ENCODE measurements around the gene PTPRA. TPM values are rescaled to one million over a fixed set of nuclear protein-coding genes. Genes with fewer than 3 reads are reported as not detected.
A peak's percentile ranks its signal among the peaks of the same experiment; 100 is the strongest.
"Not testable (repeated sequence)": the region's sequence is repeated elsewhere in the genome, so short reads cannot be mapped to it uniquely, and the experiment has no call there.

The PTPRA gene
- total RNA-seq, 1 donor from 2014 or later: 50.1 TPM

DNA sequence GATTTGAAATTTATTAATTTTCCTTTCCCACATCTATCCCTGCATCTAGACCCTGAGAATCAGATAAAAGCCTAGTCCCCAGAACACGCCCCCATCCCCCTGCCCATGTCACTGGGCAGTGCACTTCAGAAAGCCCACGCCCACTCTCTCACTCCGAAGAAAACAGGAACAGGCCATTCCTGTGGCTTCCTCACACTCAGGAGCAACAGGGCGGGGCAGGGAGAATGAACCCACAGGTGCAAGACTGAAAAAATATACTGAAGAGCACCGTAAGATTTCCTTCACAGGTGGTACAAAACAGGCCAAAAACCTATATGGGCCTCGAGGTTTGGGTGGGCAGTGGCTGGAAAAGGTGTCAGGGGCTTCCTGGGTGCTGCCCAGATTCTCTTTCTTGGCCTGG, 201.5 kb downstream of the PTPRA start:
- Mint-ChIP-seq H3K27me3 (ENCODE audit: low read depth, unreplicated experiment) (peaks cover 28% of the 10 kb centered on the region), H3K4me1 (ENCODE audit: low read depth, unreplicated experiment) (peaks cover 3% of the 10 kb centered on the region), H3K27ac (ENCODE audit: unreplicated experiment) (peak overlapping the region; percentile 23), H3K4me3 (ENCODE audit: unreplicated experiment) (no peak overlapping the region), H3K36me3 (ENCODE audit: low read depth, unreplicated experiment) (no peaks in the 10 kb centered on the region), H3K9me3 (ENCODE audit: unreplicated experiment) (no peaks in the 10 kb centered on the region)
- H3K27me3 ChIP-seq (ENCODE audit: insufficient read depth, low read length): peaks cover 25% of the 10 kb centered on the region
- no peak overlapping the region for H3K4me3 ChIP-seq (ENCODE audit: insufficient read depth, low read depth, low read length)
- H3K4me2 ChIP-seq (ENCODE audit: low read length): no peak overlapping the region
- H3K4me1 ChIP-seq (ENCODE audit: insufficient read depth, low read length): no peaks in the 10 kb centered on the region
- H3K79me2 ChIP-seq (ENCODE audit: insufficient read depth, low read length): no peaks in the 10 kb centered on the region
- FAIRE-seq (no peak), DNase-seq (ENCODE audit: low read depth) (no peak)
- H4K20me1 ChIP-seq (ENCODE audit: insufficient read depth, low read length): no peaks in the 10 kb centered on the region
- no peak overlapping the region for H3K9ac ChIP-seq (ENCODE audit: low read length)
- H3K27ac ChIP-seq (ENCODE audit: low read depth, low read length): no peak overlapping the region
- TF ChIP-seq, protein P1, sequence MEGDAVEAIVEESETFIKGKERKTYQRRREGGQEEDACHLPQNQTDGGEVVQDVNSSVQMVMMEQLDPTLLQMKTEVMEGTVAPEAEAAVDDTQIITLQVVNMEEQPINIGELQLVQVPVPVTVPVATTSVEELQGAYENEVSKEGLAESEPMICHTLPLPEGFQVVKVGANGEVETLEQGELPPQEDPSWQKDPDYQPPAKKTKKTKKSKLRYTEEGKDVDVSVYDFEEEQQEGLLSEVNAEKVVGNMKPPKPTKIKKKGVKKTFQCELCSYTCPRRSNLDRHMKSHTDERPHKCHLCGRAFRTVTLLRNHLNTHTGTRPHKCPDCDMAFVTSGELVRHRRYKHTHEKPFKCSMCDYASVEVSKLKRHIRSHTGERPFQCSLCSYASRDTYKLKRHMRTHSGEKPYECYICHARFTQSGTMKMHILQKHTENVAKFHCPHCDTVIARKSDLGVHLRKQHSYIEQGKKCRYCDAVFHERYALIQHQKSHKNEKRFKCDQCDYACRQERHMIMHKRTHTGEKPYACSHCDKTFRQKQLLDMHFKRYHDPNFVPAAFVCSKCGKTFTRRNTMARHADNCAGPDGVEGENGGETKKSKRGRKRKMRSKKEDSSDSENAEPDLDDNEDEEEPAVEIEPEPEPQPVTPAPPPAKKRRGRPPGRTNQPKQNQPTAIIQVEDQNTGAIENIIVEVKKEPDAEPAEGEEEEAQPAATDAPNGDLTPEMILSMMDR (IDR thresholded peaks at IDR 0.05; ENCODE audit: insufficient read depth, low read depth, low read length): no peak
- no peak for TF ChIP-seq EZH2 (IDR thresholded peaks at IDR 0.05; ENCODE audit: insufficient read depth, low read length)
- no peaks in the 10 kb centered on the region for H3K9me3 ChIP-seq (ENCODE audit: insufficient read depth, low read depth, low read length)
- no peaks in the 10 kb centered on the region for H3K36me3 ChIP-seq (ENCODE audit: insufficient read depth, low read length)
- H2AFZ ChIP-seq (ENCODE audit: low read depth, low read length): no peak overlapping the region

- not testable (repeated sequence) for H3K79me2 ChIP-seq (ENCODE audit: insufficient read depth, low read length); H3K4me3 Mint-ChIP-seq (ENCODE audit: unreplicated experiment); H3K4me3 ChIP-seq (ENCODE audit: insufficient read depth, low read depth, low read length); H3K4me2 ChIP-seq (ENCODE audit: low read length); H3K27ac Mint-ChIP-seq (ENCODE audit: unreplicated experiment); H3K4me1 ChIP-seq (ENCODE audit: insufficient read depth, low read length); H3K36me3 Mint-ChIP-seq (ENCODE audit: low read depth, unreplicated experiment); H3K9me3 ChIP-seq (ENCODE audit: insufficient read depth, low read depth, low read length); H2AFZ ChIP-seq (ENCODE audit: low read depth, low read length); FAIRE-seq; H3K4me1 Mint-ChIP-seq (ENCODE audit: low read depth, unreplicated experiment); H3K9ac ChIP-seq (ENCODE audit: low read length); H3K9me3 Mint-ChIP-seq (ENCODE audit: unreplicated experiment); DNase-seq (ENCODE audit: low read depth); H3K36me3 ChIP-seq (ENCODE audit: insufficient read depth, low read length); H3K27ac ChIP-seq (ENCODE audit: low read depth, low read length); H4K20me1 ChIP-seq (ENCODE audit: insufficient read depth, low read length)
- peaks cover 25% of the 10 kb centered on the region for H3K27me3 ChIP-seq (ENCODE audit: insufficient read depth, low read length)
- H3K27me3 Mint-ChIP-seq (ENCODE audit: low read depth, unreplicated experiment): peaks cover 28% of the 10 kb centered on the region
These were observed 202.0 kb downstream of the PTPRA start for GRCh38 chr20:3075315-3075714.

GRCh38 chr20:3077618-3078134, 204.4 kb downstream of the PTPRA start:
- FAIRE-seq (no peak), DNase-seq (ENCODE audit: low read depth) (no peak)
- Mint-ChIP-seq H3K27ac (ENCODE audit: unreplicated experiment) (no peak overlapping the region), H3K4me3 (ENCODE audit: unreplicated experiment) (no peak overlapping the region), H3K9me3 (ENCODE audit: unreplicated experiment) (no peaks in the 10 kb centered on the region), H3K27me3 (ENCODE audit: low read depth, unreplicated experiment) (peaks cover 30% of the 10 kb centered on the region), H3K36me3 (ENCODE audit: low read depth, unreplicated experiment) (no peaks in the 10 kb centered on the region), H3K4me1 (ENCODE audit: low read depth, unreplicated experiment) (peaks cover 3% of the 10 kb centered on the region)
- Histone ChIP-seq H3K4me2 (ENCODE audit: low read length) (no peak overlapping the region), H3K79me2 (ENCODE audit: insufficient read depth, low read length) (no peaks in the 10 kb centered on the region), H2AFZ (ENCODE audit: low read depth, low read length) (no peak overlapping the region), H3K36me3 (ENCODE audit: insufficient read depth, low read length) (no peaks in the 10 kb centered on the region), H3K9me3 (ENCODE audit: insufficient read depth, low read depth, low read length) (no peaks in the 10 kb centered on the region), H3K9ac (ENCODE audit: low read length) (no peak overlapping the region), H3K4me1 (ENCODE audit: insufficient read depth, low read length) (no peaks in the 10 kb centered on the region), H3K27me3 (ENCODE audit: insufficient read depth, low read length) (peaks cover 37% of the 10 kb centered on the region), H3K27ac (ENCODE audit: low read depth, low read length) (no peak overlapping the region), H3K4me3 (ENCODE audit: insufficient read depth, low read depth, low read length) (no peak overlapping the region), H4K20me1 (ENCODE audit: insufficient read depth, low read length) (no peaks in the 10 kb centered on the region)
- TF ChIP-seq, protein P1 (IDR thresholded peaks at IDR 0.05; ENCODE audit: insufficient read depth, low read depth, low read length): no peak
- no peak for TF ChIP-seq EZH2 (IDR thresholded peaks at IDR 0.05; ENCODE audit: insufficient read depth, low read length)

Measured in astrocyte (in vitro differentiated cells and primary cell).